NCI-H748 treated with DMSO at 0.1 percent for 48 hours (cell line): ENCODE data around the gene SUDS3.

Source experiments
- DNase-seq: peaks from one replicate; lab custom pipeline; 2025; lab: John Stamatoyannopoulos, UW

Gene SUDS3

DNA sequence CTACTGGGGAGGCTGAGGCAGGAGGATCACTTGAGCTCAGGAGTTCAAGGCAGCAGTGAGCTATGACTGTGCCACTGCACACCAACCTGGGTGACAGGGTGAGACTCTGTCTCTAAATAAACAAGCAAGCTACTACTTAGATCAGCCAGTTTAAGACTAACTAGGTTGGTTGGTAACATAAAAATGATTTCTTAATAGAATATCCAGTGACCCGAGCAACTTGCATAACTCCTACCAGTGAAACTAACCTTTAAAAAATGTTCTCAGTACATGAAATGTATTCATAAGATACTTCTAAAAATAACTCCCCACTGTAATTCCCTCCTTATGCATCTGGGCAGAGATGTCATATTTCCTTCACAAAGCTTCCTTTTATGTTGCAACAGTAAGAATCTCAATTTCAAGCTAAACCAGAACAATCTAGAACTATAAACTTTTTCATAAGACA is 19.5 kb upstream of the SUDS3 start:
- DNase-seq: no peak

DNA sequence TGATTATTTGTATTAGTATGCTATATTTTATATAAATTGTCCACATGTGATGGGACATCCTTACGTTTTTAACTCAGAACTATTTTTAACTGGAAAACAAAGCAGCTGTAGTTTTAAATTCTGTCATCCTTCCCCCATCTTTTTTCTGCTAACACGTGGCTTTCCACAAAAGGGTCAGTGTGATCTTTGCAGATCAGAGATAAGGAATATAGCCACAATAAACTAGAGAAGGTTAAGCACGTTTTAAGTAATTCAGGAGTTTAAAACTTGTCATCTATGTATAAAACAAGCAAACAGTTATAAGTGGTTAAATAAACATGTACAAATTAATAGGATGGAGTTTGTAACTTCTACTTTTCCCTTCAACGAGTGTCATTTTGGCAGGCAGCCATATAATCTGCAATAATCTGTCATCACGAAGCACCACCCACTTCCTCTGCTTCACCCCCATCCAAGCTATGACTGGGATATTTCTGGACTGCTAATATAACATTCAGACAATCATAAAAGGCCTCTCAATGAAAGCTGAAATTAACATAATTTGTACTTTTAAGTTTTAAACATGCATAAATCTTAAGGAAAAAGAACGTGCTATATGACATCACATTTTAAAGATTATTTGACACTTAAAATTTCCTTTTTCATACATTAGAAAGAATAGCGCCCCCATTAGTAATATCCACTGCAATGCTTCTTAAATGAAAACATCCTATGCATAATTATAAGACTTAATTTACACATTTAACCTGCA is 18.9 kb upstream of the SUDS3 start:
- no peak for DNase-seq

DNA sequence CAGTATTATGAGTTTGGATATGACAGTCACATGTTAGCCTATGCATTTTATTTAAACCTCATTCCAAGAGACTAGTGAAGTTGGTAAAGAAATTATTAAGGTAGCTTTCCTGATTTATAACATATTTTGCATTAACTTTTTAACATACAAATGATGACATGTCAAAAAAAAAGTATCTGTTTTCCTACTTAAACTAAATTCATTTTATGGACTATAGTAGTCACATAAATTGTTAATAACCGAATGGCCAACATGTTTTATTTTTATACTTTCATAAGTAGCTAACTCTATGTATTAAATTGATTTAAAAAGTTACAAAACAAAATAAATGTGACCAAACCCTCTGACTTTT is 18.4 kb upstream of the SUDS3 start:
- no peak for DNase-seq

DNA sequence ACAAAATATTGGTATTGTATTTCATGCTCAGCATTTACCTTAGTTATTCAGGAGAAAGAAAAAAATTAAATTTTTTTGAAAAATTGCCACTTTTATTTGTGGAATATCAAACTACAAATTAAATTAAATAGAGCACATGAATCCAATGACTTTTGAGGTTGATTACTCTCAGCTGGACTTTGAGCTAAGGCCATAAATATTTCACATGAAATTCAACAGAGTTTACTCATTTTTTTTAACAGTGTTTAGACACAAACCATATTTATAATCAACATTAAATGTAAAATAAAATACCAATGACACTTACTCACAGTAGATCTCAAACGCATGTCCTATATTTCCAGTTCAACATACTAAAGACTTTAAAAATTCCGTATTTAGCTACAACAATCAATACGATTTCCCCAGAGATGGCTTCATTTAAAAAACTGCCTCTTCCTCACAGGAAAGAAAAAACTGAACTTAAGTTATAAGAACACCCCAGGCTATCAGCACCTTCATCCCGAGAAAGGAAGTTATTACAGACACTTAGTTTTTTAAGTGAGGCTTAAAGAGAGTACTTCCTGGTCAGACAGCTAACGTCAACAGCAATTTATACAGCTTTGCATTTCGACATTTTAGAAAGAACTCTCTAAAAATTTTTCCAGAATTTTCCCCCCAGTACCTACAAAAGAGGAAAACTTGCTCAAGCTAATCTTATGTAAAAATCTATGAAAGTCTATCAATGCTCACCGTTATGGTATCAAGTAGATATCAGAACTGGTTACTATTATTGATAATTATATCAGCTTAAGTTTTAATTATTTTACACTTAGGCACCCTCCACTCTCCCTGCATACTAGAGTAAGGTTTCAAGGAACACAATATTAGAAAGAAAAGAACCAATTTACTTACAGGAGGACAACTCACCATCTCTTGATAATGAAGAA is 17.5 kb upstream of the SUDS3 start:
- no peak for DNase-seq

DNA sequence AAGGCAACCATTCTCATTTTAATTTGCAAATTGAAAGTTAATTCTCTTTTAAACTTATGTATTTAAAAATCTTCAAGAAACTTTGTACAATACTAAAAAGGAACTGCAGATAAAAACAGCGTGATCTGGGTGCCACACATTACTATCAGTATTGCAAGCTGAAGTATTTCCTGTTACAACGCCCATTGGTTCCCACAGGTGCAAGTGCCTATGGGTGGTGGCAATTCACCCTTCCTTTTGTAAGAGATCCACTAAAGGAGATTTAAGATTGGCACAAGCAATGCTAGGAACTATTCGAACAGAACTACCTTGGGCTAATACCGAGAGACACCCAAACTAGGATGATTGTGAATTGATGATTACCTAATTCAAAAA is 16.8 kb upstream of the SUDS3 start:
- DNase-seq: no peak

DNA sequence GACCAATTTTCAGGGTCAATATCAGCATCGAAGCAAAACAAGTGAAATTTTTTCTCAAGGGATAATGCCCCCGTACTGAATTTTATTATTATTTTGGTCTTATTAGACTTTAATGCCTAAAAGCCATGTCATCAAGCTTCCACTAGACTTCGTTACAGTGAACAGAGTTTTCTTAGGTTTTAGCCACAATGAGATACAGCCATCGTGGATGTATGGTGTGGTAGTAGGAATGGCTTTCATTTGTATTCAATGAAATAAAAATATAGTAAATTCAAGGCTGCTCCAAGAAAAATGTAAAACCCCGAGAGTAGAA is 15.3 kb upstream of the SUDS3 start:
- no peak for DNase-seq

DNA sequence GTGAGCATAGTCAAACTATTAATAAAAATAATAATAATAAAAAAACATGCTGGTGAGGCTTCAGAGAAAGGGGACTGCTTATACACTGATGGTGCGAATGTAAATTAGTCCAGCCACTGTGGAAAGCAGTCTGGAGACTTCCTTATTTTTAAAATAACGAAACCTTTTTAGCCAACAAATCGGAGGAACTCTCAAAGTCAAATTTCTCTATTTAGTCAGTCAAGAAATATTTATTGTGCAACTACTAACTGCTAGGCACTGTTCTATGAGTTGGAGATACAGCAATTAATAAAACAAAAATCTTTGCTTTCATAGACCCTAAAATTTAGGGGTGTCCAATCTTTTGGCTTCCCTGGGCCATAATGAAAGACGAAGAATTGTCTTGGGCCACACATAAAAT is 14.5 kb upstream of the SUDS3 start:
- DNase-seq: no peak

DNA sequence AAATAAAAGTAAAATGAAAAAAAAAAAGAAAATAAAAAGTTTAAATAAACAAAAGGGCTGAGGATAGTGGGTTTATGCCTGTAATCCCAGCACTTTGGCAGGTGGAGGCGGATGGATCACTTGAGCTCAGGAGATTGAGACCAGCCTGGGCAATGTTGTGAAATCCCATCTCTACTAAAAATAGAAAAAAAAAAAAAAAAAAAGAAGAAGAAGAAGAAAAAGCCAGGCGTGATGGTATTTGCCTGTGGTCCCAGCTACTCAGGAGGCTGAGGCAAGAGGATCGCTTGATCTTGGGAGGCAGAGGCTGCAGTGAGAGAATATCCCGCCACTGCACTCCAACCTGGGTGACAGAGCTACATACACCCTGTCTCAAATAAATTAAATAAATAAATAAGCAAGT is 7.5 kb upstream of the SUDS3 start:
- no peak for DNase-seq

DNA sequence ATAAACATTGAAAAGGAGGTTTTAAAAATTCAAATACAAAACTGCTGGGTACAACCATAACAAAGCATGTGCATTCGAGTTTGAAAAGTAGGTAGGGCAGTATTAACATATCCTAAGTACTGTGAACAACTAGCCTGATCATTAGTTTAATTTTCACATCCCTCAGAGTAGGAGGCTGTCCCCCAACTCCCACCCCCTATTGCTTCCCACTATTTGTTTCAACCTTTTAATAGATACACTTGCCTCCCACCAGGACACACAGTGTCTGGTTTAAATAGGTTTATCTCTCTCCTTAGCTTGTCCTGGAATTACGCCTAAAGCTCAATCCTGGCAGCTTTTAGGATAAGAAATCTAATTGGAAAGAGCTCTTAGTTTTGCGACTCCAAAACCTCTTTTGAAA is 5.8 kb upstream of the SUDS3 start:
- no peak for DNase-seq

DNA sequence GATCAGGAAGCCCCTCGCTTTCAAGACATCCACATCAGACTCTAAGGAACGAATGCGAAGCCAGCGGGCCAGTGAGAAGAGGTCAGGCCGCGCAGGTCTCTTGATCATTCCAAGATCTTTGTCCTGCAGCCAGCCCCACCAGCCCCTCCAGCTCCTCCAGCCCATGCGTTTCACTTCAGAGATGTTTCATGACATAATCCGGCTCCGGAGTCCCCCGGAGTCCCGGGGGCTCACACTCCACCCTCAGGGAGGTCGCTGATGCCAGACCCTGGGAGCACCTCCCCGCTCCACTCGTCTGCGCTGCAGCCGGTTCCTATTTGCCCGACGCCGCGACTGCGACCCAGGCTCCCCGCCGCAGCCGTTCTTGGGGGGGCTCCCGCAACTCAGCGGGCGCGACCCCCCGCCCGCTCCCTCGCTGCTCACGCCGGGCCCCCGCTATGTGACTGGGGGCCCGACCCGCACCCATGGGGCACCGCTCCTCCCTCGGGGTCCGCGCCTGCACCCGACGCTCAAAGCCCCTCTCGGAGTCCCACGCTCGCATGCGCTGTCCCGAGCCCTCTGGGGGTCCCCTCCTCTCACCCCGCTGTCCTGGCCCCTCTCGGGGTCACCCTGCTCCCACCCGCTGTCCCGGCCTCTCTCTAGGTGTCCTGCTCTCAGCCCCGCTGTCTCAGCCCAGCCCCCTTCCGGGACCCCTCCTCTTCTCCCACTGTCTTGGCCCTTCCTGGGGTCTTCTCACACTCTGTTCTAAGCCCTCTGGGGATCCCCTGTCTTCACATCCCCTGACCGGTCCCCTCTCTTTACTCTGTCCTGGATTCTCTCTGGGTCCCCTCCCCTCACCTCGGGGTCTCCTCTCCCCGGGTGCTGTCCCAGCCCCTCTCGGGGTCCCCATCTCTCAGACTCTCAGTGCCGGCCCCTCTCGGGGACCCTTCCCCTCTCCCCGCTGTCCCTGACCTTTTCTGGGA is 4.8 kb upstream of the SUDS3 start:
- DNase-seq: no peak

DNA sequence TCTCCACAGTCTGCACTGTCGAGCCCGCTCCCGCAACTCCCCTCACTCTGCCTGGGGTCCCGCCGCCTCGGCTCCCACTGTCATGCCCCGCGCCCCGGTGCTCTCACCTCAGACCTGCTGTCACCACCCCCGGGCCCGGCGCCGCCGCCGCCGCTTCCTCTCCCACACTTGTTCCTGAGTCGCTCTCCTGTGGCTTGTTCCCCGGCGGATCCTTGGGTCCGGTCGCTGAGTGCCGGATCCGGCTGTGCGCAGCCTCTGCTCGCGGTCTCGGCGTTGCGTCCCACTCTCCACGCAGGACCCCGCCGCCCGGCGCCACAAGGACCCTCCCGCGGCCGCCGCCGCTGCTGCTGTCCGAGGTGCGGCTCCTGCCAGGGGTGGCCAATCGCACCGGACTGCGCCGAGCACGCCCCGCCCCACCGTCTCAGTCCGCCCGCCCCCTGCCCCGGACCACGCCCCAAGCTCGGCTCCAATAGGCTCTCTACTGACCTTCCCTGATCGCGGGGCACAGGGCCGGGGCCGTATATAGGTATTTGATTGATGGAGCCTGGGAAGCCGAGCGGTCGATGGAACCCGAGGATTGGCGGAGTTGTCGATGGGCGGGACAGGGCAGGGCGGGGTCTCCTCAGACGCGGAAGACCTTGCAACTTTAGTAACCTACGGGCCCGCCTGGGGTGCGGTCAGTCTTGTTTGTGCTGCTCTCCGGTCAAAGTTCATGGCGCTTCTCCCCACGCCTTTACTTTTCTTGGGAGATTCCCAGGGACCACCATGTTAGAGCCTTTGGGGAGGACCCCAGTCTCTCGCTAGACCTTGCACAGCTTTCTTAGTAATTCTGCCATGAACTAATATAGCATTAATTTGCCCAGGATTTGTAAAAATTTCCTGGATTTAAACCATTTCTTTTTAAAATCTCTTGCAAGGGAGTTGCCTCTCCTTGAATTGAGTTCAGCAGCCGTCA is 3.5 kb upstream of the SUDS3 start, which contains the start of gene TAOK3:
TSS of gene TAOK3 (minus strand) at position 367 of the 955 bp plus-strand sequence. CDS start 117,340 bp downstream, outside the sequence.
- peak; percentile 97 for DNase-seq

DNA sequence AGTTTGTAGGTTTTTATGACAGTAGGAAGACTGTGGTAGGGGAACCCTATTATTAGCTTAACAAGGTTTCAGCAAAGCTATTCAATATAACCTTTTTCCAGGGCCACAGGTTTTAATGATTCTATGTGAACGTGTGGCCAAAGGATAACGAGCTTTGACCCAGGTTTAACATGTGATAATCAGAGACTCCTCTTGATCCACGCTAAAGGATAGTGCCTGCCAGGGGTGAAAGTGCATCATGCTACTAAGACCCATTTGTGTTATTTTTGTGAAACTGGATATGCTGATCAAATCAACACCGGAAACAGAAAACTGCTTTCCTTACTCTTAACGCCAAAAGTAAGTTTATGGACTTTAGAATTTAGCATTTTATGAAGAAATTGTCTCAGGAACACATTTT is 2.7 kb upstream of the SUDS3 start:
- DNase-seq: no peak

DNA sequence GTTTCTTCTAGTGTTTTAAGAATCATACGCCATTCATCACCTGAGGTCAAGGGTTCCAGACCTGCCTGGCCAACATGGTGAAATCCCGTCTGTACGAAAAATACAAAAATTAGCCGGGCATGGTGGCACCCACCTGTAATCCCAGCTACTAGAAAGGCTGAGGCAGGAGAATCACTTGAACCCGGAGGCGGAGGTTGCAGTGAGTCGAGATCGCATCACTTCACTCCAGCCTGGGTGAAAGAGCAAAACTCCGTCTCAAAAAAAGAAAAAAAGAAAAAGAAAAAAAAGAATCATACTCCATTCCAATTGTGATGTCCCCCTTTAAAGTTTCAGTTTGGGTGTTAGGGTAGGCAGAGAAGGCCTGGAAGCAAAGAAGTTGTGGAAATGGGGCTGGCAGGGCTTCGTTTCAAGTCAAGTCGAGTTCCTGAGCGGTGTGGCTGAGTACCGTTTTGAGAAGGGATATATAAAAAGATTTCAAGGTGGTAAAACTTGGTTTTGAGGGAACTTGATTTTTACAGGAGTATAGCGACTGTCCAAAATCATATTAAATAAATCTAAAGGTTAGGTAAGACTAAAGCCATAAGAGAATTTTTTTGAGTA is 2.1 kb upstream of the SUDS3 start:
- DNase-seq: no peak

DNA sequence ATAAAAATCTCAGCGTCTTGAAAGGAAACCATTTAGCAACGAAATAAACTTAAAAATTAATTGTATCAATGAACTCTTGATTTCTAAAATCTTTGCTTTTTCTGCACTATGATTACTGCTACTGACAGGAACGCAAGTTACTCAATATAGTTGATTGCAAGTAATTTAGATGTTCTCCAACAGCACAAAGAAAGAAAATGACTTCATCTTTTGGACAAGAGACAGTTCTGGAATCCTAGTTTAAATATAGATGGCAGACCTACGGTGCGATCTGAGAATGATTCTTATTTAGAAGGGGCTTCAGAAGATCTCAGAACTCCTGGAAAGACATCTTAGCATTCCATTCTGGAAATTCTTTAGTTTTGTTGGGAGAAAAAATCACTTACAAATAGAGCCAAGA is 1.4 kb upstream of the SUDS3 start:
- DNase-seq: no peak

DNA sequence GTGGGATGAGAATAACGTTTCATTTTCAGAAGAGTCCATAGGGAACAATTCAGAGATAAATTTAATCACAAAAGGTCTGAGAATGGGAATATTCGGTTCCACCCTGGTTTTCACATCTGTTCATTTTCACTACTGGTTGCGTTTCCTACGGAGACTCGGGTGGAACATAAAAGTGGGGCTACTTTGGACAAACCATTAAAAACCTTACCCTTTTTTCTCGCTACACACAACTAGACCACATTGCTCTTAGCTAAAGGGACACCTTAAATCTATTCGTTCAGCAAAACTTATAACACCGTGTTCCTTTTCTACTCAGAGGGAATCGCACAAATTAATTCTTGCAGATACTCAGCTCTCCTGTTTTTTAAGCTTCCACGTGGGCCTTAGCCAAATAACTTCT is 1.0 kb upstream of the SUDS3 start:
- no peak for DNase-seq

DNA sequence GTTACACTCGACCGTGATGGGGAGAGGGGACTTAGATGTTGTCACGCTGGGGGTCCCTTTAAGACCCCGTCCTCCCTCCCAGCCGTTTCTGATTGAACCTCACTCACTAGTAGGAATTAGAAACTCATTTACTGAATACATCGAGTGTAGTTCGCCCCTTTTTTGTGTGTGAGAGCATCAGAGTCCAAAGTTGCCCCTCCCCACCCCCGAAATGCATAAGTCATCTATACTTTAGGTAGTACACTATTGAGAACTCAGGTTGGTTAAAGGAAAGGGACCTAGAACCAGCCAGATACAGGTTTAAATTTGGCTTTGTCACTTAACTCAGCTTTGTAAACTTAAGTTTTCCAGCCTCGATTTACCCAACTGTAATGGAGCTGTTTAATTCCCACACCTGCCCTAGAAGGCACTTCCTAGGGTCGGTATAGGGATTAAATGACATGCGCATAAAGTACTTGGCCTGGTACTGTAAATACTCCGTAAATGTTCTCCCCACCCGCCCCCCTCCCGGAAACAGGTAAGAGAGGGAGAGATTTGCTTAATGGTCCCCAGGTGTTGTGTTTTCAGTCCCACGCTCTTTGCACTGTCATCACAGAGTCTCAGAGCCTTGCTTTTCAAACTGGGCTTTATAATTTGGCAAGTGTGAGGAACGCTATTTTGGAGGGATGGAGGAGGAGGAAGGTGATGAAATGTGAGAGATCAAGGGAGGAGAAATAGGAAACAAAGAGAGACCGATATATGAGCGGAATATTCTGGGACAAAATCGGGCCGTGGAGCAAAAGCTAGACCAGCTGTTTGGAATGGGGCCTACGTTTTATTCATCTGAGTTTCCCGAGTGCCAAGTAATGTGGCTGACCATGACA is 897 bp downstream of the SUDS3 start:
- no peak for DNase-seq

DNA sequence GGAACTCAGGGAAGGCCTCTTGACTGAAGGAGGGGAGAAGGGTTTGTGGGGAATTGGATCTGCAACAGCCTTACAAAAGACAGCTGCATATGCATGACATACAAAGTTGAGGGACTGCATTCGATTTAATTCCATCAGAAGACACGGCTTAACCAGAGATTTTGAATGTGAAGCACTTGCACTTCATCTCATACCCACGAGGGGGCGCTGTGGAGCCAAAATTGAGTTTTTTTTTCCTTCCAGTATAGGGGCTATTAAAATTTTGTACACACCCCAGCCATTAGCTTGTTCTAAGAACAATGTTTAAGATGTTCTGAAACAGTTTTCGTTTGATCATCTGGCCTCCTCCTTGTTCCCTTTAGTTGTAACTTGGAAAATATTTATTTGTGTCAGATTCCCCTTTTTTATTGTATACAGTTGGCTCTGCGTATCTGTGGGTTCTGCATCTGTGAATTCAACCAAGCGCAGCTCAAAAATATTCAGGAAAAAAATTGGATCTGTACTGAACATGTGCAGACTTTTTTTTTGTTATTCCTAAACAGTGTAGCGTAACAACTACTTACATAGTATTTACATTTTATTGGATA is 1.6 kb downstream of the SUDS3 start:
- DNase-seq: peak; percentile 55

DNA sequence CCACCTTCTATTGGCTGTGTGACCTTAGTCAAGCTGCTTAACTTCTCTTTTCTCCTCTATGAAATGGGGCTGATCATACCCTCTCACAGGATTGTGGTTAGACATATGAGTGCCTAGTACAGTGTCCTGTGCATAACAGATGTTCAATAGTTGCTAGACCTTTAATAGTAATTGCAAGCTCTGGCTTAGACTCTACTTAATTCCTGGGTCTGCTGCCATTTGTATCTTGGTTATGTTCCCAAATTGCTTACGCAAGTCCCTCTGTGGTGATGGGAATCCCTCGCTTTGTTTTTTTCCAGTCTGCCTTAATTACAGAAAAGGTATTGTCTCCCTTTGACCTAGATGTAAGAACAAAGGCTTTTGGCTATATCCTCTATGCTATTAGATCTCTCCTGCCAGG is 15.1 kb downstream of the SUDS3 start:
- no peak for DNase-seq

DNA sequence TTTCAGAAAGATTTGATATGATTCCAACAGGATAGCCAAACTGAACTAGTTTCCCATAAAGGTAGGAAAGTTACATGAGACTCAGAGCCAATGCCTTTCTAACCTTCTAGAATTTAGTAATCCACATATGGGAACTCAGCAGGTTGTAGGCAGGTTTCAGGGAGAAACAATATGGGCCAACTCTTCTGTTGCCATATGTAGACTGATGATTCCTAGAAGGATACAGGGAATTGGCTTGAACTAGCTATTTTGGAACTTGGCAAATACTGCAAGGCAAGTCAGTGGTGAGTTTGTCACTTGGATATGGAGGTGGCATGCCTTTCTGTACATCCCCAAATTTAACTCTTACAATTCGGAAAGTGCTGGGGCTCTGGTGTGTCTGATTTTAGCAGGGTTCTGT is 15.5 kb downstream of the SUDS3 start:
- no peak for DNase-seq
